Activated B cell treated with CpG ODN at 0.5 μM for 24 hours (primary cell): Measurements from ENCODE around the gene LRP1-AS. TPM values are rescaled to one million over a fixed set of nuclear protein-coding genes. Genes with fewer than 3 reads are reported as not detected.

Experiments used
- ATAC-seq: fragments of 200-7000 bp; cut with Tn5 transposase; one replicate; pipeline ENCODE4 v1.10.0; 2021; ENCODE audit warnings: low read depth, mild to moderate bottlenecking, moderate library complexity
- CTCF ChIA-PET: fragments of 350-600 bp; sonication (Branson Sonifier 250); formaldehyde crosslinking; loops from one replicate; lab custom pipeline; 2021; ENCODE audit warnings: antibody characterized with exemption; lab: Charles Lee
- POLR2A ChIA-PET: fragments of 350-600 bp; sonication (Branson Sonifier 250); formaldehyde crosslinking; loops from one replicate; lab custom pipeline; 2021; ENCODE audit warnings: antibody characterized with exemption; lab: Charles Lee
- DNase-seq: peaks from one replicate; pipeline ENCODE4 v3.0.0; 2022
- H3K27ac Mint-ChIP-seq: one replicate; pipeline ENCODE4 v1.8.0; 2020; ENCODE audit warnings: mixed read lengths
- H3K27me3 Mint-ChIP-seq: one replicate; pipeline ENCODE4 v1.8.0; 2021; ENCODE audit warnings: mixed read lengths
- H3K36me3 Mint-ChIP-seq: one replicate; pipeline ENCODE4 v1.8.0; 2021; ENCODE audit warnings: low read depth, mixed read lengths
- H3K4me1 Mint-ChIP-seq: one replicate; pipeline ENCODE4 v1.8.0; 2021; ENCODE audit warnings: mixed read lengths
- H3K4me3 Mint-ChIP-seq: one replicate; pipeline ENCODE4 v1.8.0; 2020; ENCODE audit warnings: mild to moderate bottlenecking, mixed read lengths
- H3K9me3 Mint-ChIP-seq: one replicate; pipeline ENCODE4 v1.8.0; 2020; ENCODE audit warnings: mixed read lengths
- intact Hi-C: fragments of 100-400 bp; cut with micrococcal nuclease; formaldehyde crosslinking; loops from one replicate; pipeline ENCODE4 v1.15.1; 2024
- total RNA-seq: library from RNA; stranded (reverse); gene quantifications from 2 replicates; pipeline ENCODE4 v1.2.3, GENCODE V29; 2022
- TF ChIP-seq, protein P1 (sequence below): fragments of 200-600 bp; IDR thresholded peaks from one replicate; pipeline ENCODE4 v1.8.0; 2022; ENCODE audit warnings: antibody characterized with exemption, mild to moderate bottlenecking

The LRP1-AS gene
- total RNA-seq, 1 donor from 2014 or later, result not detected

GRCh38 chr12:57111031-57111734 is 36.2 kb downstream of the LRP1-AS start, which contains the start of gene STAT6:
TSS of gene STAT6 (minus strand) at chr12:57111362. CDS start at chr12:57108278, 3,084 bp downstream.
- peaks cover 46% of the 10 kb centered on the region for H3K4me1 Mint-ChIP-seq
- H3K36me3 Mint-ChIP-seq, result peaks cover 52% of the 10 kb centered on the region
- intact Hi-C loops, result loop anchor here (1.0 kb wide), 2 partner anchors 386 to 985 kb away; partner anchors contain the start of gene NACA
- CTCF ChIA-PET, result interaction anchor here (0.8 to 3.9 kb wide), 31 partner anchors 8 to 597 kb away, joined by 3 to 368 read pairs (median 6); partner anchors contain the start of genes NAB2, NACA, NEMP1 and PTGES3
- no peaks in the 10 kb centered on the region for H3K9me3 Mint-ChIP-seq
- ATAC-seq (peak; percentile 58), DNase-seq (peak; percentile 64)
- no peaks in the 10 kb centered on the region for H3K27me3 Mint-ChIP-seq
- H3K27ac Mint-ChIP-seq, result peak within 1 kb of the TSS; percentile 98
- POLR2A ChIA-PET, result interaction anchor here (0.6 to 17.0 kb wide), 52 partner anchors 8 to 1653 kb away, joined by 3 to 692 read pairs (median 6); partner anchors contain the start of genes CNPY2, LRP1, NAB2 and NACA
- TF ChIP-seq, protein P1, sequence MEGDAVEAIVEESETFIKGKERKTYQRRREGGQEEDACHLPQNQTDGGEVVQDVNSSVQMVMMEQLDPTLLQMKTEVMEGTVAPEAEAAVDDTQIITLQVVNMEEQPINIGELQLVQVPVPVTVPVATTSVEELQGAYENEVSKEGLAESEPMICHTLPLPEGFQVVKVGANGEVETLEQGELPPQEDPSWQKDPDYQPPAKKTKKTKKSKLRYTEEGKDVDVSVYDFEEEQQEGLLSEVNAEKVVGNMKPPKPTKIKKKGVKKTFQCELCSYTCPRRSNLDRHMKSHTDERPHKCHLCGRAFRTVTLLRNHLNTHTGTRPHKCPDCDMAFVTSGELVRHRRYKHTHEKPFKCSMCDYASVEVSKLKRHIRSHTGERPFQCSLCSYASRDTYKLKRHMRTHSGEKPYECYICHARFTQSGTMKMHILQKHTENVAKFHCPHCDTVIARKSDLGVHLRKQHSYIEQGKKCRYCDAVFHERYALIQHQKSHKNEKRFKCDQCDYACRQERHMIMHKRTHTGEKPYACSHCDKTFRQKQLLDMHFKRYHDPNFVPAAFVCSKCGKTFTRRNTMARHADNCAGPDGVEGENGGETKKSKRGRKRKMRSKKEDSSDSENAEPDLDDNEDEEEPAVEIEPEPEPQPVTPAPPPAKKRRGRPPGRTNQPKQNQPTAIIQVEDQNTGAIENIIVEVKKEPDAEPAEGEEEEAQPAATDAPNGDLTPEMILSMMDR, result no peak
- H3K4me3 Mint-ChIP-seq, result peak within 1 kb of the TSS; percentile 100

GRCh38 chr12:57110104-57111030 is 37.1 kb downstream of the LRP1-AS start:
- CTCF ChIA-PET, result interaction anchor here (1.5 to 3.9 kb wide), 15 partner anchors 12 to 596 kb away, joined by 4 to 368 read pairs (median 12); partner anchors contain the start of genes NEMP1 and ZBTB39
- DNase-seq, result peak; percentile 70
- intact Hi-C loops, result loop anchor here (1.0 kb wide), 5 partner anchors 16 to 984 kb away; partner anchors contain the start of gene NACA
- POLR2A ChIA-PET, result interaction anchor here (0.5 to 17.0 kb wide), 30 partner anchors 11 to 1652 kb away, joined by 3 to 692 read pairs (median 10); partner anchors contain the start of genes LRP1, NAB2, NACA and NEMP1
- no peaks in the 10 kb centered on the region for H3K27me3 Mint-ChIP-seq
- H3K36me3 Mint-ChIP-seq, result peaks cover 60% of the 10 kb centered on the region
- peak overlapping the region; percentile 98 for H3K27ac Mint-ChIP-seq
- ATAC-seq, result peak; percentile 67
- peaks cover 46% of the 10 kb centered on the region for H3K4me1 Mint-ChIP-seq
- H3K4me3 Mint-ChIP-seq, result peak overlapping the region; percentile 100
- TF ChIP-seq, protein P1, result no peak
- H3K9me3 Mint-ChIP-seq, result no peaks in the 10 kb centered on the region

DNA sequence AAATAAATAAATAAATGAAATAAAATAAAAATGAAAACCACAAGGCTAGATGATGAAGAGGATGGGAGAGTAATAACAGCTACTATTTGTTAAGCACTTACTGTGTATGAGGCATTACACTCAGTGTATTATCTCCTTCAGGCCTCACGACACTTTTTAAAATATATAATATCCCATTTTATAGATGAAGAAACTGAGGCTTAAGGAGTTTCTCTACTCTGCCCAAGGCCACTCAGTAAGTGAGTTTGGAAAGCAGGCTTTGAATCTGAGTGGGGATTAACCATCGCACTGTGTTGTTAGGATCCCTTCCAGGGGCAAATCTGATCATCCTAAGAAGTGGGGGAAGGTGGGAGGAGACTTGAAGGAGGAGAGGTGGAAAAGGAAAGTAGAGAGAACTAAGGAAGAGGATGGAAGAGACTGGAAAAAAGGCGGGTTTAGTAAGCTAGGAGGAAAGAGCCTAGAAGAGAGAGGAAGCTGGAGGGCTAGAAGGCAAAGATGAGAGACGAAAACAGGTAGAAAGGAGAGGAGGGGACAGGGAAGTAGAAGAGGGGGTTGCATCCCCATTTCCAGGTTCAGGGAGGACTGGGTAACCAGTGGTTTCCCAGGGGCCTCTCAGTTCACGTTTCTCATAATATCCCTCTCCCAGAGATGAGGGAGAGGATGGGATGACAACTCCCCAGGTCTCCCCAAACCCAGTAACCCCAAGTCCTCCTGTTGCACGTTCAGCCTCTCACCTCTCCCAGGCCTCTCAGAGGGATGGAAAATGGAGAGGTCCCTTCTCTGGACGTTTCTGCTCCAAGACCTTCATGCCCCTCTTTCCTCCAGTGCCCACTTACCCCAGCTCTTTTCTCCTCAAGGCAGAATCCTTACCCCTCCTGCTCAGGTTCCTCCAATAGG is 38.0 kb downstream of the LRP1-AS start:
- POLR2A ChIA-PET, result interaction anchor here (1.3 to 17.0 kb wide), 10 partner anchors 15 to 474 kb away, joined by 3 to 692 read pairs (median 36); partner anchors contain the start of genes LRP1, NAB2, NEMP1 and PRIM1
- intact Hi-C loops, result loop anchor here (1.0 kb wide), 3 partner anchors 15 to 477 kb away; no protein-coding TSS in a partner anchor
- TF ChIP-seq, protein P1, result no peak
- DNase-seq (no peak), ATAC-seq (no peak)
- no peaks in the 10 kb centered on the region for H3K27me3 Mint-ChIP-seq
- H3K4me3 Mint-ChIP-seq, result peak overlapping the region; percentile 100
- no peaks in the 10 kb centered on the region for H3K9me3 Mint-ChIP-seq
- peaks cover 69% of the 10 kb centered on the region for H3K36me3 Mint-ChIP-seq
- CTCF ChIA-PET, result interaction anchor here (1.4 to 3.9 kb wide), 3 partner anchors 15 to 44 kb away, joined by 3 to 368 read pairs (median 9); no protein-coding TSS in a partner anchor
- peak overlapping the region; percentile 98 for H3K27ac Mint-ChIP-seq
- peaks cover 51% of the 10 kb centered on the region for H3K4me1 Mint-ChIP-seq

- peaks cover 84% of the 10 kb centered on the region for H3K36me3 Mint-ChIP-seq
- DNase-seq, result no peak
- no peak overlapping the region for H3K4me3 Mint-ChIP-seq
- ChIA-PET POLR2A (interaction anchor here (0.6 to 17.0 kb wide), 5 partner anchors 13 to 1138 kb away, joined by 4 to 692 read pairs (median 6); partner anchors contain the start of genes NAB2 and NEMP1), CTCF (interaction anchor here (1.1 kb wide), 1 partner anchor 10 kb away, joined by 3 read pairs; no protein-coding TSS in a partner anchor)
- intact Hi-C loops, result no loop called here
- ATAC-seq, result no peak
- no peaks in the 10 kb centered on the region for H3K9me3 Mint-ChIP-seq
- TF ChIP-seq, protein P1, result no peak
- peaks cover 50% of the 10 kb centered on the region for H3K4me1 Mint-ChIP-seq
- H3K27me3 Mint-ChIP-seq, result no peaks in the 10 kb centered on the region
- H3K27ac Mint-ChIP-seq, result peak overlapping the region; percentile 60
Measured at GRCh38 chr12:57107456-57108155, 39.8 kb downstream of the LRP1-AS start.
